GM19438 (cell line): Measurements from ENCODE around the gene RBKS.
"Not testable (repeated sequence)": the region's sequence is repeated elsewhere in the genome, so short reads cannot be mapped to it uniquely, and the experiment has no call there.

ENCODE experiments used
- ATAC-seq: cut with Tn5 transposase; IDR thresholded peaks from one replicate; pipeline ENCODE4 v1.9.1; 2021; ENCODE audit warnings: low read depth; ENCODE audit not compliant: unreplicated experiment

RBKS gene

DNA sequence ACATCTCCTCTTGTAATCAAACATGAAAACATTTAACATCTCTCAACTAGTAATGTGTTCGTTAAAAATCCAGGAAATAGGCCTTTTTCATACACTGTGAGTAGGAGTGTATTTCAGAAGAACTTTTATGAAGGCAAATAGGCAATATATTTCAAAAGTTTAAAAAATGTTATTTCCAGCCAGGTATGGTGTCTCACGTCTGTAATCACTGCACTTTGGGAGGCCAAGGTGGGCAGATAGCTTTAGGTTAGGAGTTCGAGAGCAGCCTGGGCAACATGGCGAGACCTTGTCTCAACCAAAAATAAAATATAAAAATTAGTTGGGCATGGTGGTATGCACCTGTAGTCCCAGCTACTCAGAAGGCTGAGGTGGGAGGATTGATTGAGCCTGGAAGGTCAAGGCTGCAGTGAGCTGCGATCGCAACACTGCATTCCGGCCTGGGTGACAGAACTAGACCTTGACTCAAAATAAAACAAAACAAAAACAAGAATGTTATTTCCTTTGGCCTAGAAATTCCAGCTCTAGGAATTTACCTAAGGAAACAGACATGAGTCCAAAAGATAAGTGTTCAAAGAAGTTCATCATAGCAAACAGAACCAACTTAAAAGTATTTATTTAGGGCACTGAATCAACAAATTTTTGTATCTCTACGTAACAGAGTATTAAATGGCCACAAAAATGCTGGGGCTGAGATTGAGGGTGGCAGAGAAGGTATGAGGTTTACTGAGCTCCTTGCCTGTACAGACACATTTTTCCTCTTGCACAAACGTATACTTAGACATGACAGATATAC lies 14.9 kb downstream of the RBKS start:
- no peak for ATAC-seq

DNA sequence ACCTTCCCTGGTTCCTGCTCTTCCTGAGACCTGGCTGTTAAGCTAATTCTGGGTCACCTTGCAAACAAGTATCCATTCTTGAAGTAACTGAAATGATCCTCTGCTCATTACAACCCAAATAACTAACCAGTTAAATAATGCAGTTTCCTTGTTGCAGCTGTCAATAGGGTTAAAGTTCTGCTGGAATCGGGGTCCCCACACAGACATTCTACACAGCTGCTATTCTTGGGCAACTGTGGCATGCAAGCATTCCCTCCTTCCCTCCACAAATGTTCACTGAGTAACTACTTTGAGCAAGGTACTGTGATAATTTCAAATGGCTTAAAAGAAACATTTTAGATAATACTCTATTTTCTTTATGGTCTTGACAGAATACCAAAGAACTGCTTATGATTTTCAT lies 17.1 kb downstream of the RBKS start:
- no peak for ATAC-seq

DNA sequence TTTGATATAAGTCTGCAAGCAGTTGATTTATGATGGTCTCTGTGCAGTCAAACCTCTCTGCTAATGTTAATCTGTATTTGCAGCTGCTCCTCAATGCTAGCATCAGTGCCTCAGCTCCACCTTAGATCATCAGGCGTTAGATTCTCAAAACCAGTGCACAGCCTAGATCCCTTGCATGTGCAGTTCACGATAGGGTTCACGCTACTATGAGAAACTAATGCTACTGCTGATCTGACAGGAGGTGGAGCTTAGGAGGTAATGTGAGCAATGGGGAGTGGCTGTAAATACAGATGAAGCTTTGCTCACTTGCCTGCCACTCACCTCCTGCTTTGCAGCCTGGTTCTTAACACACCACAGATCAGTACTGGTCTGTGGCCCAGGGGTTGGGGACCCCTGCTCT lies 18.4 kb downstream of the RBKS start:
- no peak for ATAC-seq

DNA sequence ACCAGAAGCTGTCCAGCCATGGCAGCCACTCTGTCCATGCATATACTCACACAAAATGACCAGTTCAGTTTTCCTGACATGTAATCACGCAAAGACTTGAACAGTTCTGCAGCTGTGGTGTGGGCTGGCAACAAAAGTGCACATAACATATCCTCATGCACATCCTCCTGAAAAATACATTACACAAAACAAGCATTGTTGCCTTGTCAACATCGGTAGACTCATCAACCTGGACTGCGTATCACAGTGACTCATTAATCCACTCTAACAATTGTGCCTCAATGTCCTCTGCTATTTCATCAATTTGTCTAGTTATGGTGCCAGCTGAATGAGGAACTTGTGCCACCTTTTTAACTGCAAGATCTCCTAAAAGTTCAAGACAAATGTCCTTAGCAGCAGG lies 19.5 kb downstream of the RBKS start:
- no peak for ATAC-seq

DNA sequence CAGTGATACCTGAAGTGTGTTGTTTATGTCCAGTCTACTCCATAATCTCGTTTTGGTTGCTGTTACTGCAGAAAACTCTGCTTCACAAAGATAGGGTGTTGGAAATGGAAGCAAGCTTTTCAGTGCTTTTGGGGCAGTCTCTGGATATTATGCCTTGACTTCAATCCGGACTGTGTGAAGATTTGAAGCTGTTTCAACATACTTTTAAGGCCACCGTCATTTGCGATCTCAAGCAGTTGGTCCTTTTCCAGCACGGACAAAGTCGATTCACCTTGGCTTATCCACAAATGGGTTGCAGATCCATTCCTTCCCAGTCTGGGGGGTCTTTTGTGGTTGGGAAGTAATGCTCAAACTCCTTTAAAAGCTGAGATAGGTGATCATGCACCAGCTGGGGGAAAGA lies 20.4 kb downstream of the RBKS start:
- no peak for ATAC-seq

DNA sequence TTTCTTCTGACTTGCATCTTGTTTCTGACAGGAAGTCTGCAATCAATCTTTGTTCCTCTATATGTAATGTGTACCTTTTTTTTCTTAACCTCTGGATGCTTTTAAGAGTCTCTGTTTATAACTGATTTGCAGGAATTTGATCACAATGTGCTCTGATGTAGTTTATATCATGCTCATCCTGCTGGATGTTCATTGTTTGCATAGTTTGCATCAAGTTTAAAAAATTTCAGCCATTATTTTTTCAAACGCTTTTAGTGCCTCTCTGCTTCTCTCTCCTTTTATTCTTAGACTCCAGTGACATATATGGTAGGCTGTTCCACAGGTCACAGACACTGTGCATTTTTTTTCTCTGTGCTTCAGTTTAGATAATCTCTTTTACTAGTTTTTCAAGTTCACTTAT lies 23.9 kb downstream of the RBKS start:
- ATAC-seq: no peak

DNA sequence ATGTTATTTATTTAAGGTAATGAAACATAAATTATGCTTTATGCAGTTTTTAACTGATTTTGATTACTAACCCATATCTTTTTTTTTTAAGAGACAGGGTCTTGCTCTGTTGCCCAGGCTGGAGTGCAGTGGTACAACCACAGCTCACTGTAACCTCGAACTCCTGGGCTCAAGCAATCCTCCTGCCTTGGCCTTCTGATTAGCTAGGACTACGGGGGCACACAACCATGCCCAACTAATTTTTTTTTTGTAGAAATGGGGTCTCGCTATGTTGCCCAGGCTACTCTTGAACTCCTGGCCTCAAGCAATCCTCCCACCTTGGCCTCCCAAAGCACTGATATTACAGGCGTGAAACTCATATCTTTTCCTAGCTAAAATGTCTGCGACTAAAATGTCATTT lies 26.2 kb downstream of the RBKS start:
- ATAC-seq: not testable (repeated sequence)

DNA sequence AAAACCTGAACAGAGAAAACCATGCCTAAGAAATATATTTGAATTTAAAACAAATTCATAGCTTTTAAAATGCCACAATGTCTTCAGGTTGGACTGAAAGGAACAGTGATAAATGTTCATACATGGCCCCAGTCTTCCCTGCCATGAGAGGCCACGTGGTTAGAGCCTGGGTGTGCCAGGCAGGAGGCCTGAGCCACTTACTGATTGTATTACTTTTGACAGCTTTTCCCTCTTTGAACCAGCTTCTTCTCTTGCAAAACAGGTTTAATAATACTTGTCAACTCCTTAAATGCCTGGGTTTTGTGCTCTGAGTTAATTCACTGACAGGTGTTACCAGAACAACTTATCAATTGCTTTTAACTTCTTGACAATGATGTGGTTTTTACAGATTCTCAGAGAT lies 27.0 kb downstream of the RBKS start:
- no peak for ATAC-seq

DNA sequence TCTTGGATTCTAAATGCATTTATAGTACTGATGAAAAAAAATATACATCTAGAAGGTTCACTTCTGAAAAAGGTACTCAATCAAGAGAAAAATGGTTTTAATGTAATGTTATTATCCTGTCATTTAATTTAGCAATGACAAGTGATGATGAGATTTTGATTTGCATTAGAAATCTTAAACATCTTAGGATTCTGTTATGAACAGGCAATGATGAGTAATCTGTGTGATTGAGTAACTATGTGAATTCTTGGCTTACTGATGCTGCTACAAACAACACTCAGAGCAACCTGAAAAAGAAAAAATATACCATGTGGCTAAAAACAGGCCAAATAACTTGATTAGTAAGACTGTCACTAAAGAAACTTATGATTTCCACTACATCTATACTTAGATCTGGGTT lies 30.1 kb downstream of the RBKS start:
- ATAC-seq: no peak

DNA sequence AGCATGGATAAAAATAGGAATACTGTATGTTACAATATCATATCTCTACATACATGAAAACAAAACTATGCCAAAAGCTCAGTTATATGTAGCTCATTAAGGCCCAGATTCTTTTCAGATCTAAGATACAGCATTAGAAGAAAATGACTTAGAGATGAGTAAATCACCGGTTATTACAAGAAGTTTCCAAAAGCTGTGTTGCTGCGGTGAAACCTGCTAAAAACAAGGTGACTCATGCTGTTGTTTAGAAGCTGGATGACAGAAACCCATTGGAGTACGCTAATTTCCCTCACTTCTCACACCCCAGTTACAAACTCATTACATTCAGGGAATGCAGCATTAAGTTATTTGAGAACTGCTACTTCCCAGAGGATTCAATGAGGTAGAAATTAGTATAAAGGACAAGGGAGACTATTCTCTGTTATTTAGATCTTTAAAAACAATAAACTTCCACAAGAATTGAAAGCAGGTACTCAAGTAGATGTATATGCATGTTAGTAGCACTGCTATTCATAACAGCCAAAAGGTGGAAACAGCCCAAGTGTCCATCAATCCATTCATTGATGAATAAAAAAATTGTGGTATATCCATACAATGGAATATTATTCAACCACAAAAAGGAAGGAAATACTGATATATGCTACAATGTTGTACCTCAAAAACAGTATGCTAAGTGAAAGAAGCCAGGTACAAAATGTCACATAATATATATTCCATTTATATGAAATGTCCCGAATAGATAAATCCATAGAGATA lies 32.6 kb downstream of the RBKS start:
- ATAC-seq: no peak

DNA sequence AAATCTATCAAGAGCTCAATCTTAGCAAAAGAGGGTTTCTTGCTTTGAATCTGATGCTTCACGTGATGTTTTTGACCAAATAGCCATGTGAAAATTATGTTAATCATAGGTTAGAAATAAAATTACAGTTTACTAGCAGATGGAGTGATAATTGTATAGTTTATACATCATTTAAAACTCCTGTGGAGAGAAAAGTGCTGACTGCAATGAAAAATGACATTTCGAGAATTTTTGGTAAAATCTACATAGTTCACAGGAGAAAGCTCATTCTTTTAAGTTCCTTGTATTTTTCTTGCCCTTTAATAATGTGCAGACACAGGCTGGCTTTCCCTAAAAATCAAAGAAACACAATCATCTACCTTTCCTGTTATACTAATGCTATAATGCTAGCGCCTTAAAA lies 33.2 kb downstream of the RBKS start:
- no peak for ATAC-seq

DNA sequence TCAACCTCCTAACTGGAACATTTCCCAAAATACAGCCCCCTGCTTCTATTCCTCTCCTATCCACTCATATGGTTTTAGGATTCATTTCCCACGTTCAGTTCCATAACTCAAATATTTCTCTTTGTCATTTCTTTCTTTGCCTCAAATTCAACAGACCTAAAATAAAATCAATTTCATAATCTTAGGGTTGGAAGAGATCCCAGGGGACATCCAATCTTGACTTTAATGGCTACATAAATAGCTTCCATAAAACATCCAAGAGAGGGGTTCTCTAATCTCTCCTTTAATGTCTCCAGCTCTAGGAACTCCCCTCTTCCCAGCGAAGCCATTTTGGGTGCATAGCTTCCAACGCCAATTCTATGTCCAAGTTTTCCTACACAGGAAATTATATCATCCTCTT lies 33.8 kb downstream of the RBKS start:
- ATAC-seq: no peak

DNA sequence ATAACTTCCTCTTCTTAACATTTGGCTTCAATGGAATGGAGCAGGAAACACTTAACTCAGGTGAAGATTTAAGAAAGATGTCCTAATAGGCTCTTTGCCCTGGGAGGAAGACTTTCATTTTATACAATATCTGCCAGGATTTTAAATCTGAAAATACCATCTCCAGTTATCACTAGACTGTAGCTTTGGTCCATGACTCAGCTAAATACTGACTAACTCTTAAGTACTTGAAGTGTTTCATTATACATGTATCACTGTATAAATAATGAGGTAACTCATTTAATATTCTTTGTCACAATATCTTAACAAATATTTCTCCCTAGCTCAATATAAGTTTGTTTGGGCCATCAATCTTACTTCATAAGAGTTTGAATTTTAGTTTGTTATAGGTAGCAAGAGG lies 34.7 kb downstream of the RBKS start:
- no peak for ATAC-seq

DNA sequence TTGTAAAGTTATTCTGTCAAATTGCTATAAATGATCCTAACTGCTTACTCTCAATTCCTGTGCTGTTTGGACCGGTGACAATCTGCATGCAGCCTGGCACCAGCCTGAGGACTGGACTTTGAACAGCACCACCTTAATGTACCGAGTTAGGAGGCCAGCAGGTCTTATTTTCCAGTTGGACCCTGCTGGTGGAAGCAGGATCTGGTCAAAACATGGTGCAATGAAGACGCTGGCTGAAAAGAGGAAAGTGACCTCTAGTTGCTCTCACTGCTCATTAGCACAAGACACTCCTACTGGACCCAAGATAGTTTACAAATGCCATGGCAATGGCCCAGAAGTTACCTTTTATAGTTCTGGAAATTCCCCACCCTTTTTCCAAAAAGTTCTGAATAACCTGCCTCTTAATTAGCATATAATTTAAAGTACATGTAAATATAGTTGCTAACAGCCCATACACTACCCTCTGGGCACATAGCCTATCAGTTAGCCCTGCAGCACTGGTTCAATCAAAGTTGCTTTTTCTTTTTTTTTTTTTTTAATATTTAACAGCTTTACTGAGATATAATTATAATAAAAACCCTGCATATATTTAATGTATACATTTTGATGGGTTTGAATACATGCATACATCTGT lies 35.8 kb downstream of the RBKS start:
- ATAC-seq: no peak

DNA sequence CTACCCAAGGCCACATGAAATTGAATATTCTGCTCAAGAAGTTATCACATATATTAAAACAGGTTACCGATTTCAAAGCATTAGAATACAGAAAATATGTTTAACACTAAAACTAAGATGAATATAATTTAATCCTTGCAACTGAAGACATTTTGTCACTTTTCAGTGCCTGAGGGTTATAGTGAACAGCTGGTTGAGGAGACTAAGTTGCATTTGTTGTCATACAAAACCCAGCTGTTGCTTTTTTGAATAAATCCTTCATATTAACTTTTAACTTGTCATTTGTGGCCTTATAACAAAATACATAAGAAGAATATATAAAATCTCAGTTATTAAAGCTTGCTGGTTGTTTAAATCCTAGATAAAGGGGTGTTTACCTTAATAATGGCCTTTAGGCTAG lies 37.5 kb downstream of the RBKS start:
- no peak for ATAC-seq

DNA sequence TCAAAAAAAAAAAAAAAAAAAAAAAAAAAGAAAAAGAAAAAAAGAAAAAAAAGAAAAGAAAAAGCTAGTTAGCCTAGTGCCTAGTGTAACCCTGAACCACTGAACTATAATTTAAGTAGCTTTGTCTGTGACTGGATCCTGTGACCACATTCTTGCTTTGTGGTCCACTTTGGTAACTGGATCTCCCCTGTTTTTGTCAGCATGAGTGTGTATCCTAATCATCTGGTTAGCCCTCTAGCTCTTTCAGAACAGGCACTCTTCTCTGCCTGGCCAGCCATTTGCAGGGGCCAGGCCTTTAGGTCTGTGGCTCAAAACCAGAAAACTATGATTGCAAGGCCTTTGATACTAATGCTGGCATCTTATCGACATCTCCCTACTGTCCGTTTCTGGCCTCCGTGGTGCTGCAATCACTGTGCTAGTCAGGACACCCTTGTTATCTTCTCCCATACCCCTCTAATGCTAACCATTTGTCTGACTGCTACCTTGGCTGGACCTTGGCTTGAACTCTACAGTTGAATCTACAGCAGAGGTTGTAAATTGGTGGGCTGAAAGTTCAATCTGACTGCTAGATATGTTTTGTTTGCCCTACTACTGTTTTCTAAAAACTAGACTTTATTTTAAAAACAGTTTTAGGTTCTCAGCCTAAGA lies 40.5 kb downstream of the RBKS start:
- no peak for ATAC-seq

DNA sequence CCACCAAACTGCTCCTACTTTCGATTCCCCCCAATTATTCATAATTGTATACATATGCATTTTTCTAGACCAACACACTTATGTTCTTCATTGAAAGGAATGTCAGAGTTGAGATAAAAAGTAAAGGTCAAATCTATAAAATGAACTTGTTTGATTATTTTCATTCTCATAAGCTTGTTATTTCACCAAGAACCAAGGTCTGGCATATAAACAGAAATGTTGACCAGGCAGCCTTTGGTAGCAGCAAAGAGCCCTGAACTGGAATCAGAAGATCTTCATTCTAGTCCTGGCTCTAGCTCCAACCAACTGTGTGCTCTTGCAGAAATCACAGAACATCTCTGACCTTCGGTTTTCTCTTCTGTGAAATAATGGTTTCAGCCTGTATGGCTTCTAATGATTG lies 42.9 kb downstream of the RBKS start:
- no peak for ATAC-seq

DNA sequence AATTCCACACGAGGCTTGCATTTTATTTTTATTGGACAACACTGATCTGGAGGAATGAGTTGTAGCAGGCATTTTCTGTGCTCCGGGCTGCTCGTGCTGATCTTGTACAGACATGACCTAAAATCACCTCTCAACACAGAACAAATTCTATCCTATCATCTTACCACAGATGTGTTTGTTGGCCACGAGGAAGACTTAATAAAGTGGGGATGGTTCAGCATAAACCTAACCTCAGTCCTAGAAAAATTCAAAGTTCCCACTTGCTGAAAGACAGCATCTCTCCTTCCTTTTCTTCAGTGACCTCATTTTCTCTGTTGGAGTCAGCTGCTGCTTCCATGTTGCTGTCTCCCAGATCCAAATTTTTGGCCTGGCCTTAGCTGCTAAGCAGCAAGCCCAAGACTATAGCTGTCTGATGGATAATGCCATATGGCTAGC lies 45.3 kb downstream of the RBKS start:
- no peak for ATAC-seq

DNA sequence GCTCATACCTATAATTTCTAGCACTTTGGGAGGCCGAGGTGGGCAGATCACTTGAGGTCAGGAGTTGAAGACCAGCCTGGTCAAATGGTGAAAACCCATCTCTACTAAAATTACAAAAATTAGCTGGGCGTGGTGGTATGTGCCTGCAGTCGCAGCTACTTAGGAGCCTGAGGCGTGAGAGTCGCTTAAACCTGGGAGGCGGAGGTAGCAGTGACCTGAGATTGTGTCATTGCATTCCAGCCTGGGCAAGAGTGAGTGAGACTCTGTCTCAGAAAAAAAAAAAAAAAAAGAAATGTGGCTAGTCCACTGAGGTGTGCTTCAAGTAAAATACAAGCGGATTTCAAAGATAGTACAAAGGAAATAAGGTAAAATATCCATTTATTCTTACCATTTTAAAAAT lies 46.2 kb downstream of the RBKS start:
- no peak for ATAC-seq

DNA sequence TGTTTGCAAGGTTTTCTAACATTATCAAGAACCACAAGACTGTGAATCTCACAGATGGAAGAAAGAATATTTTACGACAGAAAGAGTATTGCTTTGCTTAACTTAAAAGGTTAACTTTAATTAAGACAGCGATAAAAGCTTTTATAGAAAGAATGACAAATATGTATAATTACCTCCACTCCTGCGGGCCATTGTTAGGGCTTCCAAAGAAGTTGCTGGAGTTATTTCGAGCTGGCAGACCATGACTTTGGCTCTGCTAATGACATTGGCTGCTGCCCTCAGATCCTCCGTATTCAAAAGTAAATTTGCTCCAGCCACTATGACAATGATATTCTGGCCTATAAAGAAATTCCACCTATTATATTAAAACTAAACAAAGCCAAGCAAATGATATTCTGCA lies 47.3 kb downstream of the RBKS start:
- no peak for ATAC-seq

DNA sequence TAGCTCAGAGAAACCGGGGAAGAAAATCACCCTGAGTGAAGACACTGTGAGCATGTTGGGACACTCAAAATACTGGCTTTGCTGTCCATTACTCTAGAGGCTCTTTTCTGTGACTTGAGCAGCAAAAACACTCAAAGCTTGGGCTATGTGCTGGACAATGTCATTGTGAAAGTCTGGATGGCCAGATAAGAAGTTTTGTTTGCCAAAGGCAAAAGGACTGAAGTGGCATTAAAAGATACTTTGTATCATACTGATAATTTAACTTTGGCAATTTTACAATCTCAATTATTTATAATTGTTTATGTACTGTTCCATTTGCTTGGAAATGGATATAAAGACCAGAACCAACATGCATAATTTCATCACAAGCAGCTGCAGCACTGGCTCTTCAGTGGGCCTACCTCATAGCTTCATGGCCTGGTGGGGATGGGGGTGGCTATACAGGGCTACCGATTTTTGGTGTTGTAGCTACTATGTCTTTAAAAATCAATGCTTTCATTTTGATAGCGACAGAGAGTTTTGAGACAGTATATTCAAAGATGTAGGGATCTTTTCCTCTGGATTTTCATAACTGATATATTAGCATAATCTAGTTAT lies 51.1 kb downstream of the RBKS start:
- no peak for ATAC-seq
